ENCODE results near the gene ZBTB33.

DNA sequence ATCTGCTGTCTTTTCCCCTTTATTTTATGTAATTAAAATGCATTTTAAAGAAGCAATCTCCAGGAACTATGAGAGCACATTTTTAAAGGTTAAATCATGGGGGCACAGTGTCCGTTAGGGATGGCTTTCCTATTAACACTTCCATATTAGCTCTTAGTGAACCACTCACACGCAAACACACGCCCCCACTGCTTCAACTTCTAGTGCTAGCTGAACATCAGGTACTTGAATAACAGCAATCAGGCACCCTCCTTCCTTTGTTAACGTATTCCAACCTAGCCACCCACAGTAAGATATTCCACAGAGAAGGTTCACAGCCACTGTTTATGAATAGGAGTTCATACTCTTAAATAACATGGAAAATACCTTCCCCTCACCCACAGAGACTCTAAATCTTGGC is 51.3 kb downstream of the ZBTB33 start:
- no peak for TF ChIP-seq EP300 (IDR thresholded peaks at IDR 0.05)
- TF ChIP-seq POLR2A (IDR thresholded peaks at IDR 0.05) = no peak

All from suprapubic skin (tissue), 2 donors.